ENCODE data around the gene KLHL30.

GRCh38 chr2:238160206-238161129, 22.0 kb downstream of the KLHL30 start:
- TF ChIP-seq CTCF (IDR thresholded peaks at IDR 0.05) (peak in 1 of 6 experiments; percentile 10), POLR2A (IDR thresholded peaks at IDR 0.05) (no peak)
